Activated CD4-positive, alpha-beta T cell treated with anti-CD3 and anti-CD28 coated beads, Interleukin-2, amount 10 ng/mL, durations not matched to agents 7 days and 5 days (primary cell): ENCODE results near the gene PTPRR. TPM values are rescaled to one million over a fixed set of nuclear protein-coding genes. Genes with fewer than 3 reads are reported as not detected.
"Not testable (repeated sequence)": the region's sequence is repeated elsewhere in the genome, so short reads cannot be mapped to it uniquely, and the experiment has no call there.

Experiments
- CTCF ChIA-PET: fragments of 350-600 bp; sonication (Branson Sonifier 250); formaldehyde crosslinking; loops from one replicate; lab custom pipeline; 2021; ENCODE audit warnings: antibody characterized with exemption; lab: Charles Lee
- POLR2A ChIA-PET: fragments of 350-600 bp; sonication (Branson Sonifier 250); formaldehyde crosslinking; loops from one replicate; lab custom pipeline; 2021; ENCODE audit warnings: antibody characterized with exemption; lab: Charles Lee
- DNase-seq: peaks from one replicate; pipeline ENCODE4 v3.0.0-alpha.2; 2020
- H3K27ac Mint-ChIP-seq: one replicate; pipeline ENCODE4 v1.8.0; 2021; ENCODE audit warnings: mild to moderate bottlenecking, moderate library complexity, mixed read lengths
- H3K27me3 Mint-ChIP-seq: one replicate; pipeline ENCODE4 v1.8.0; 2021; ENCODE audit warnings: mixed read lengths
- H3K36me3 Mint-ChIP-seq: one replicate; pipeline ENCODE4 v1.8.0; 2021; ENCODE audit warnings: low read depth, mixed read lengths
- H3K4me1 Mint-ChIP-seq: one replicate; pipeline ENCODE4 v1.8.0; 2021; ENCODE audit warnings: mixed read lengths
- H3K4me3 Mint-ChIP-seq: one replicate; pipeline ENCODE4 v1.8.0; 2021; ENCODE audit warnings: mild to moderate bottlenecking, moderate library complexity, mixed read lengths
- H3K9me3 Mint-ChIP-seq: one replicate; pipeline ENCODE4 v1.8.0; 2021; ENCODE audit warnings: mixed read lengths
- total RNA-seq, 2 experiments: library from RNA; stranded (reverse); gene quantifications; one replicate each; pipeline ENCODE4 v1.2.3, GENCODE V29; 2021

The PTPRR gene
- total RNA-seq, 2 experiments from 2014 or later: not detected

- DNase-seq: no peak
- H3K27me3 Mint-ChIP-seq: peaks cover 14% of the 10 kb centered on the region
- ChIA-PET CTCF (no interaction called here), POLR2A (no interaction called here)
- H3K36me3 Mint-ChIP-seq: no peaks in the 10 kb centered on the region
- H3K4me1 Mint-ChIP-seq: no peaks in the 10 kb centered on the region
- H3K9me3 Mint-ChIP-seq: no peaks in the 10 kb centered on the region
- H3K4me3 Mint-ChIP-seq: no peak overlapping the region
- no peak overlapping the region for H3K27ac Mint-ChIP-seq
These were observed 179.3 kb downstream of the PTPRR start for GRCh38 chr12:70741256-70741655.

- Mint-ChIP-seq H3K27me3 (peaks cover 14% of the 10 kb centered on the region), H3K27ac (no peak overlapping the region), H3K9me3 (no peaks in the 10 kb centered on the region), H3K4me1 (no peaks in the 10 kb centered on the region), H3K36me3 (no peaks in the 10 kb centered on the region), H3K4me3 (no peak overlapping the region)
- DNase-seq: no peak
- POLR2A ChIA-PET: no interaction called here
- CTCF ChIA-PET: interaction anchor here (0.6 kb wide), 1 partner anchor 849 kb away, joined by 3 read pairs; no protein-coding TSS in a partner anchor
These were observed 180.8 kb downstream of the PTPRR start for GRCh38 chr12:70739756-70740155.

DNA sequence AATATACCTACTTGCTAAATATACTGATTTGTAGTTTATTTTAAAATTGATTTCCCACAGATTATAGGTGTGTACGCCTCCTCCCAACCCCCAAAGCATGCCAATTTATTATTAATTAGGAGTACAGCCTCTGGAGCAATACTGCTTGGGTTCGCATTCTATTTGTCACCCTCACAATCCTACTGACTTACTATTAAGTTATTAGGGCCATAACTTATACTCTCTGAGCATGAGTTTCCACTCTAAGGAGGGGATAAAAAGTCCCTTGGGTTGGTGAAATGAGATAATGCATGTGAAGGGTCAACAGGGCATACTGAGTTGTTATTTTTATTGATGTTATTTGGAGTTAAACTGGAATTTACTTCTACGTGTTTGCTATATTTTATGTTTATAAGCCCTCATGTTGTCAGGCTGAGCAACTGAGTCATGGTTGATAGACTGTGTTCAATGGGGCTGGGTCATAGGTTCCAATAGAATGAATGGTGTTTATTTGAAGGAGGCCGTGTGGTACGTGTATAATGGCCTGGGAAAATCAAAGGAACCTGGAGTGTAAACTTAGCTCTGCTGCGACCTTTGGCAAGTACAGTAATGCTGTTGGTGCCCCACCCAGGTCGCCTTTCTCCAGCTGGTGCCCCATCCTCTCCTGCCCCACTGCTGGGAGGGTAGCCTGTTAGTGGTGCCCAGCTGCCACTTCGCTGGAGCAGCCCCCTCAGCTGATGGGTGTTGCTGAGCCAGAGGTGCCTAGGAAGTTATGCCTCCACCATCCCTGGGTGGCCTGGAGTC, 184.0 kb downstream of the PTPRR start:
- CTCF ChIA-PET: no interaction called here
- H3K4me1 Mint-ChIP-seq: no peaks in the 10 kb centered on the region
- no peaks in the 10 kb centered on the region for H3K36me3 Mint-ChIP-seq
- no peaks in the 10 kb centered on the region for H3K9me3 Mint-ChIP-seq
- peaks cover 14% of the 10 kb centered on the region for H3K27me3 Mint-ChIP-seq
- POLR2A ChIA-PET: no interaction called here
- DNase-seq: no peak
- no peak overlapping the region for H3K4me3 Mint-ChIP-seq
- no peak overlapping the region for H3K27ac Mint-ChIP-seq

GRCh38 chr12:70735197-70735596, 185.3 kb downstream of the PTPRR start:
- H3K4me3 Mint-ChIP-seq, DNase-seq, H3K27ac Mint-ChIP-seq, H3K4me1 Mint-ChIP-seq, H3K36me3 Mint-ChIP-seq, H3K9me3 Mint-ChIP-seq, POLR2A ChIA-PET: not testable (repeated sequence)
- CTCF ChIA-PET: interaction anchor here (0.9 kb wide), 1 partner anchor 831 kb away, joined by 3 read pairs; no protein-coding TSS in a partner anchor
- peaks cover 14% of the 10 kb centered on the region for H3K27me3 Mint-ChIP-seq

- no peaks in the 10 kb centered on the region for H3K36me3 Mint-ChIP-seq
- peak; percentile 43 for DNase-seq
- POLR2A ChIA-PET: no interaction called here
- no peak overlapping the region for H3K4me3 Mint-ChIP-seq
- no peak overlapping the region for H3K27ac Mint-ChIP-seq
- CTCF ChIA-PET: interaction anchor here (0.6 to 0.7 kb wide), 2 partner anchors 276 to 990 kb away, joined by 3 to 4 read pairs; no protein-coding TSS in a partner anchor
- H3K4me1 Mint-ChIP-seq: no peaks in the 10 kb centered on the region
- peaks cover 3% of the 10 kb centered on the region for H3K27me3 Mint-ChIP-seq
- no peaks in the 10 kb centered on the region for H3K9me3 Mint-ChIP-seq
These were observed 187.2 kb downstream of the PTPRR start for GRCh38 chr12:70733385-70733784.

DNA sequence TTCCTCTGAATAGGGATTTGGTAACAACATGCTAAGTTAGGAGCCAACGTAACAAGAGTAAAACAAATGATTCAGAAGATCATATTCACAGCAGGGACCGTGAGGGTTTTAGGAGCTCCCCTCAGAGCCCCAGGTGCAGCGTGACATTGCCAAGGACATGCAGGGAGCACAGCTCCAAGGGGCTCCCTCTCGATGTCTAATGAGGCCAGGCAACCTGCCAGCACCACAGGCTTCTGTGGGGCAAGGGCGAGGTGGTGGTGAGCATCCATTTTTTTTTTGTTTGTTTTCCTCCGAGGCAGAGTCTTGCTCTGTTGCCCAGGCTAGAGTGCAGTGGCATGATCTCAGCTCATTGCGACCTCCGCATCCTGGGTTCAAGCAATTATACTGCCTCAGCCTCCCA, 188.3 kb downstream of the PTPRR start:
- no peaks in the 10 kb centered on the region for H3K9me3 Mint-ChIP-seq
- H3K27ac Mint-ChIP-seq: no peak overlapping the region
- no peak for DNase-seq
- no peaks in the 10 kb centered on the region for H3K27me3 Mint-ChIP-seq
- POLR2A ChIA-PET: no interaction called here
- no peak overlapping the region for H3K4me3 Mint-ChIP-seq
- H3K36me3 Mint-ChIP-seq: no peaks in the 10 kb centered on the region
- CTCF ChIA-PET: no interaction called here
- H3K4me1 Mint-ChIP-seq: no peaks in the 10 kb centered on the region

GRCh38 chr12:70730675-70731180, 189.8 kb downstream of the PTPRR start:
- H3K4me3 Mint-ChIP-seq: no peak overlapping the region
- POLR2A ChIA-PET: no interaction called here

GRCh38 chr12:70724444-70724843, 196.1 kb downstream of the PTPRR start:
- no peak overlapping the region for H3K4me3 Mint-ChIP-seq
- no peaks in the 10 kb centered on the region for H3K36me3 Mint-ChIP-seq
- H3K9me3 Mint-ChIP-seq: no peaks in the 10 kb centered on the region
- ChIA-PET CTCF (no interaction called here), POLR2A (no interaction called here)
- no peak overlapping the region for H3K27ac Mint-ChIP-seq
- no peak for DNase-seq
- peaks cover 18% of the 10 kb centered on the region for H3K4me1 Mint-ChIP-seq
- H3K27me3 Mint-ChIP-seq: no peaks in the 10 kb centered on the region

More at GRCh38 chr12:70730675-70731180, 189.8 kb downstream of the PTPRR start:
- no peaks in the 10 kb centered on the region for H3K4me1 Mint-ChIP-seq
- H3K27ac Mint-ChIP-seq: no peak overlapping the region
- H3K9me3 Mint-ChIP-seq: no peaks in the 10 kb centered on the region
- DNase-seq: no peak
- no peaks in the 10 kb centered on the region for H3K27me3 Mint-ChIP-seq
- no peaks in the 10 kb centered on the region for H3K36me3 Mint-ChIP-seq
- CTCF ChIA-PET: no interaction called here

DNA sequence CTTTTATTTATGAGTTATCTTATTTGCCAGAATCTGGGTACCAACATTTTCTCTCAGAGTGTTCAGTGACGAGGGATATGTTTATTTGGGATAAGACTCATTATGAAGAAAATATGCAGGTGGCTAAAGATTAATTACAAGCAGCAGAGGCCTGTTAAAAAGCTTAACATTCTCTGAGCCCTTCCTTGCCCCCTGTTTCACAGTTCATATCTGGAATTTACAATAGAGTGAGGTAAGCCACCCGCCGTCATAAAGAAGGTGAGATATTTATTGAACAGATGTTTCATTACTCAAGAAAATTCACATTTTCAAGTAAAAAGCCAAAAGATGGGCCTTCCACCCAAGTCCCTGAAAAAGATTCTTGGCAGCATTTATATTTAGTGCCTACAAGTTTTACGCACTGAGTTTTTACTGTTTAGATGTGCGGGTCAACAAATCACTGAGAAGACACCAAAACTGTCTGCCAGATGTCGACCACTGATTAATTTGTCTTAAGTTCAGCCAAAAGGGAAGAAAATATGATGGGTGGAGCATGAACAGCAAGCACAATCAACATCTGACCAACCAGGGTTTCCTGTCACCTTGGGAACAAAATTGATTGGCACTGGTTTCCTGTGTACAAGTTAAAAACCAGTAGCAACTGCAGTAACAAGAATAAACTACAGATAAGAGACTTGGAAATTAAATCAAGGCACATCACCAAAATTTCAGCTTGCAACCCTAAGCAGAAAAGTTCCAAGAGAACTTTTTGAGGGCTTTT, 197.8 kb downstream of the PTPRR start:
- peaks cover 18% of the 10 kb centered on the region for H3K4me1 Mint-ChIP-seq
- no peaks in the 10 kb centered on the region for H3K9me3 Mint-ChIP-seq
- H3K4me3 Mint-ChIP-seq: no peak overlapping the region
- peak; percentile 72 for DNase-seq
- no peaks in the 10 kb centered on the region for H3K36me3 Mint-ChIP-seq
- ChIA-PET CTCF (no interaction called here), POLR2A (no interaction called here)
- H3K27ac Mint-ChIP-seq: peak overlapping the region; percentile 81
- H3K27me3 Mint-ChIP-seq: peaks cover 3% of the 10 kb centered on the region

GRCh38 chr12:70721656-70722357, 198.7 kb downstream of the PTPRR start:
- CTCF ChIA-PET: no interaction called here
- Mint-ChIP-seq H3K27ac (no peak overlapping the region), H3K4me3 (no peak overlapping the region), H3K27me3 (peaks cover 8% of the 10 kb centered on the region), H3K4me1 (peaks cover 18% of the 10 kb centered on the region), H3K9me3 (no peaks in the 10 kb centered on the region), H3K36me3 (no peaks in the 10 kb centered on the region)
- POLR2A ChIA-PET: no interaction called here
- no peak for DNase-seq

DNA sequence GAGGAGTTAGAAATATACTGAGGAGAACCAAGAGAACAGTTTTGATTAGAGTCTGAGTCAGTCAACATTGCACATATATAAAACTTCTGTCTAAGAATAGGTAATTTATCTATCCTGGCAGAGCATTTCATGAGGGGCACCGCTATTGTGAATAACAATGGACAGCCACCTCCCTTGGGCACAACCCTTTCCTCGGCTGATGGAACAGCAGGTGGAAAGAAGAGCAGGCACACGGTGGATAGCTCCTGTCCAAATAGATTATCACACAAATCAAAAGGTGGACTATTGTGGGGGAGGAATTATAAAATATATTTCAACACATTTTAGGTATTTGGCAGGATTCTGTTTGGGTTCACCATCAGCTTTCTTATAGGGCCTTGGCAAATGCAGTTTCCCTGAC, 199.3 kb downstream of the PTPRR start:
- peaks cover 8% of the 10 kb centered on the region for H3K27me3 Mint-ChIP-seq
- no peak overlapping the region for H3K27ac Mint-ChIP-seq
- no peak overlapping the region for H3K4me3 Mint-ChIP-seq
- POLR2A ChIA-PET: no interaction called here
- H3K36me3 Mint-ChIP-seq: no peaks in the 10 kb centered on the region
- no peak for DNase-seq
- CTCF ChIA-PET: no interaction called here
- no peaks in the 10 kb centered on the region for H3K9me3 Mint-ChIP-seq
- H3K4me1 Mint-ChIP-seq: peaks cover 18% of the 10 kb centered on the region

- peaks cover 8% of the 10 kb centered on the region for H3K27me3 Mint-ChIP-seq
- no peaks in the 10 kb centered on the region for H3K9me3 Mint-ChIP-seq
- ChIA-PET CTCF (no interaction called here), POLR2A (no interaction called here)
- peaks cover 18% of the 10 kb centered on the region for H3K4me1 Mint-ChIP-seq
- DNase-seq: peak; percentile 31
- peak overlapping the region; percentile 43 for H3K4me3 Mint-ChIP-seq
- no peak overlapping the region for H3K27ac Mint-ChIP-seq
- H3K36me3 Mint-ChIP-seq: no peaks in the 10 kb centered on the region
These were observed 200.7 kb downstream of the PTPRR start for GRCh38 chr12:70719672-70720420.
